Stimulated activated CD8-positive, alpha-beta memory T cell treated with anti-CD3 and anti-CD28 coated beads, Interleukin-12 subunit alpha, Interleukin-12 subunit beta, amount 100 ng/mL, for 4 hours (primary cell): ENCODE results near the gene BLTP3A.
"Not testable (repeated sequence)": the region's sequence is repeated elsewhere in the genome, so short reads cannot be mapped to it uniquely, and the experiment has no call there.

ENCODE experiments used
- DNase-seq: peaks from one replicate; pipeline ENCODE4 v3.0.0-alpha.2; 2020; ENCODE audit warnings: low read depth

The BLTP3A gene

GRCh38 chr6:34791701-34792604 is at the start of gene BLTP3A:
Gene BLTP3A (plus strand): TSS chr6:34792083. CDS start chr6:34792251, 168 bp downstream.
- DNase-seq, result peak; percentile 71

GRCh38 chr6:34742094-34742493 is 49.8 kb upstream of the BLTP3A start:
- DNase-seq, result no peak

GRCh38 chr6:34743625-34744293 is 48.1 kb upstream of the BLTP3A start:
- no peak for DNase-seq

GRCh38 chr6:34744294-34744647 is 47.6 kb upstream of the BLTP3A start:
- DNase-seq, result not testable (repeated sequence)

- no peak for DNase-seq
Measured at GRCh38 chr6:34745277-34746103, 46.4 kb upstream of the BLTP3A start.

- no peak for DNase-seq
Measured at GRCh38 chr6:34746104-34746846, 45.6 kb upstream of the BLTP3A start.

- no peak for DNase-seq
Measured at GRCh38 chr6:34748757-34749156, 43.1 kb upstream of the BLTP3A start.

- peak; percentile 3 for DNase-seq
Measured at GRCh38 chr6:34756513-34756856, 35.4 kb upstream of the BLTP3A start.

GRCh38 chr6:34757687-34758274 is 34.1 kb upstream of the BLTP3A start:
- no peak for DNase-seq

- DNase-seq, result no peak
Measured at GRCh38 chr6:34760108-34760507, 31.8 kb upstream of the BLTP3A start.

- not testable (repeated sequence) for DNase-seq
Measured at GRCh38 chr6:34761681-34762080, 30.2 kb upstream of the BLTP3A start.

- no peak for DNase-seq
Measured at GRCh38 chr6:34768148-34768547, 23.7 kb upstream of the BLTP3A start.

- DNase-seq, result no peak
Measured at GRCh38 chr6:34771727-34772126, 20.2 kb upstream of the BLTP3A start.

- no peak for DNase-seq
Measured at GRCh38 chr6:34772940-34773339, 18.9 kb upstream of the BLTP3A start.

- no peak for DNase-seq
Measured at GRCh38 chr6:34773916-34774315, 18.0 kb upstream of the BLTP3A start.

- no peak for DNase-seq
Measured at GRCh38 chr6:34774967-34775366, 16.9 kb upstream of the BLTP3A start.

GRCh38 chr6:34785375-34785774 is 6.5 kb upstream of the BLTP3A start:
- not testable (repeated sequence) for DNase-seq

GRCh38 chr6:34787152-34787551 is 4.7 kb upstream of the BLTP3A start:
- not testable (repeated sequence) for DNase-seq

- no peak for DNase-seq
Measured at GRCh38 chr6:34788111-34788510, 3.8 kb upstream of the BLTP3A start.

GRCh38 chr6:34791164-34791700 is 651 bp upstream of the BLTP3A start:
- DNase-seq, result peak; percentile 19
